ENCODE data around the gene HOXC5. TPM values are rescaled to one million over a fixed set of nuclear protein-coding genes. Genes with fewer than 3 reads are reported as not detected.

HOXC5 gene
- total and polyA plus RNA-seq, 4 donors, result not detected

GRCh38 chr12:54021432-54022013 lies 11.3 kb upstream of the HOXC5 start:
- WGBS, result 15% methylated on average over 16 of the region's 16 CpGs
- DNase-seq (ENCODE audit: low spot score), result no peak
- H3K27me3 ChIP-seq (ENCODE audit: control insufficient read depth in 4 of 4, insufficient read depth in 4 of 4, low read length in 3 of 4), result peaks cover 6 to 52% (median 19%) of the 10 kb centered on the region in 4 donors
- no peak overlapping the region for H3K9ac ChIP-seq (ENCODE audit: low read depth in 1 of 2, low read length in 2 of 2)
- no peak overlapping the region for H3K27ac ChIP-seq (ENCODE audit: low read depth in 1 of 2, low read length in 2 of 2)
- H3K9me3 ChIP-seq (ENCODE audit: control insufficient read depth in 4 of 4, low read length in 3 of 4), result no peaks in the 10 kb centered on the region
- TF ChIP-seq SP1 (IDR thresholded peaks at IDR 0.05) (no peak), NR2F2 (IDR thresholded peaks at IDR 0.05) (no peak), CTCF (IDR thresholded peaks at IDR 0.05; ENCODE audit: low read depth, low read length, missing input control) (peak; percentile 4), HNF4A (conservative IDR thresholded peaks at IDR 0.05) (no peak)
- H3K4me3 ChIP-seq (ENCODE audit: low read depth in 1 of 3, low read length in 3 of 3), result no peak overlapping the region
- peaks cover 0 to 13% (median 9%) of the 10 kb centered on the region in 4 donors for H3K4me1 ChIP-seq (ENCODE audit: control insufficient read depth in 4 of 4, insufficient read depth in 4 of 4, low read length in 3 of 4)
- H3K36me3 ChIP-seq (ENCODE audit: control insufficient read depth in 4 of 4, insufficient read depth in 3 of 4, low read depth in 1 of 4, low read length in 3 of 4), result no peaks in the 10 kb centered on the region

GRCh38 chr12:54022960-54023884 lies 9.6 kb upstream of the HOXC5 start:
- H3K9ac ChIP-seq (ENCODE audit: low read depth in 1 of 2, low read length in 2 of 2), result no peak overlapping the region

More at GRCh38 chr12:54022960-54023884, 9.6 kb upstream of the HOXC5 start:
- TF ChIP-seq GABPA (IDR thresholded peaks at IDR 0.05 in 1 of 2, conservative IDR thresholded peaks at IDR 0.05 in 1 of 2), result no peak
- no peak for TF ChIP-seq JUND (IDR thresholded peaks at IDR 0.05)
- TF ChIP-seq YY1 (IDR thresholded peaks at IDR 0.05), result no peak
- no peak for TF ChIP-seq SP1 (IDR thresholded peaks at IDR 0.05)
- no peak for TF ChIP-seq HNF4A (conservative IDR thresholded peaks at IDR 0.05)
- no peak for TF ChIP-seq EGR1 (IDR thresholded peaks at IDR 0.05; ENCODE audit: low read depth in 2 of 2)
- TF ChIP-seq TAF1 (conservative IDR thresholded peaks at IDR 0.05), result no peak
- TF ChIP-seq HNF4G (IDR thresholded peaks at IDR 0.05), result no peak
- TF ChIP-seq FOXA1 (IDR thresholded peaks at IDR 0.05), result no peak
- no peak for TF ChIP-seq ATF3 (IDR thresholded peaks at IDR 0.05)
- TF ChIP-seq CTCF (IDR thresholded peaks at IDR 0.05; ENCODE audit: low read depth, low read length, missing input control), result no peak
- TF ChIP-seq MAX (IDR thresholded peaks at IDR 0.05), result no peak
- no peak for TF ChIP-seq RAD21 (IDR thresholded peaks at IDR 0.05)
- no peak for TF ChIP-seq RXRA (IDR thresholded peaks at IDR 0.05)
- TF ChIP-seq REST (IDR thresholded peaks at IDR 0.05), result no peak
- TF ChIP-seq ZBTB33 (IDR thresholded peaks at IDR 0.05), result no peak
- no peak for DNase-seq (ENCODE audit: low spot score)
- Histone ChIP-seq H3K9me3 (ENCODE audit: control insufficient read depth in 4 of 4, low read length in 3 of 4) (no peaks in the 10 kb centered on the region), H3K4me1 (ENCODE audit: control insufficient read depth in 4 of 4, insufficient read depth in 4 of 4, low read length in 3 of 4) (peaks cover 0 to 11% (median 6%) of the 10 kb centered on the region in 4 donors), H3K36me3 (ENCODE audit: control insufficient read depth in 4 of 4, insufficient read depth in 3 of 4, low read depth in 1 of 4, low read length in 3 of 4) (no peaks in the 10 kb centered on the region), H3K27me3 (ENCODE audit: control insufficient read depth in 4 of 4, insufficient read depth in 4 of 4, low read length in 3 of 4) (peaks cover 6 to 47% (median 24%) of the 10 kb centered on the region in 4 donors), H3K4me3 (ENCODE audit: low read depth in 1 of 3, low read length in 3 of 3) (no peak overlapping the region), H3K27ac (ENCODE audit: low read depth in 1 of 2, low read length in 2 of 2) (no peak overlapping the region)
- WGBS, result 26% methylated on average over 8 of the region's 8 CpGs

Data from liver (tissue), 9 donors.